Measurements from ENCODE around the gene MVB12A. TPM values are rescaled to one million over a fixed set of nuclear protein-coding genes. Genes with fewer than 3 reads are reported as not detected.

Gene MVB12A
- total and polyA plus RNA-seq, 2 donors (not counting 3 experiments of a cell fraction or from before 2014, with no cell fraction given), result 63.3 to 88.8 TPM

- Histone ChIP-seq H3K4me2 (ENCODE audit: insufficient read depth, low read length) (no peak overlapping the region), H3K9me3 (replicated peaks; ENCODE audit: control insufficient read depth, insufficient read depth, low read length) (no peaks in the 10 kb centered on the region), H3K79me2 (ENCODE audit: control insufficient read depth, insufficient read depth, low read length) (no peaks in the 10 kb centered on the region), H3K36me3 (ENCODE audit: control insufficient read depth in 2 of 2, extremely low read depth in 1 of 2, insufficient read depth in 2 of 2, low read length in 2 of 2) (no peaks in the 10 kb centered on the region), H3K27me3 (ENCODE audit: control insufficient read depth in 2 of 2, insufficient read depth in 2 of 2, low read length in 2 of 2) (peaks cover 23 to 25% of the 10 kb centered on the region in 2 experiments), H2AFZ (ENCODE audit: low read depth, low read length) (no peak overlapping the region), H3K27ac (ENCODE audit: insufficient read depth, low read depth, low read length) (no peak overlapping the region), H3K4me1 (ENCODE audit: control insufficient read depth, extremely low read depth, insufficient read depth, low read length) (no peaks in the 10 kb centered on the region), H4K20me1 (replicated peaks; ENCODE audit: control insufficient read depth, extremely low read depth, insufficient read depth, low read length) (no peaks in the 10 kb centered on the region), H3K4me3 (replicated peaks in 1 of 3; ENCODE audit: insufficient read depth in 1 of 3, low read depth in 1 of 3, low read length in 3 of 3) (no peak overlapping the region), H3K9me1 (replicated peaks; ENCODE audit: control insufficient read depth, extremely low read depth, insufficient read depth, low read length) (no peaks in the 10 kb centered on the region), H3K9ac (replicated peaks; ENCODE audit: extremely low read depth, insufficient read depth, low read length) (no peak overlapping the region)
- BruUV-seq (replicated peaks), result no TSS peak
- no peak for TF ChIP-seq JUN (IDR thresholded peaks at IDR 0.05; ENCODE audit: borderline replicate concordance, insufficient read depth, insufficient read length, low read depth)
- no peak for TF ChIP-seq EZH2 (IDR thresholded peaks at IDR 0.05; ENCODE audit: borderline replicate concordance, low read depth, low read length, severe bottlenecking)
- TF ChIP-seq GATA2 (IDR thresholded peaks at IDR 0.05; ENCODE audit: insufficient read depth, insufficient read length, low read depth, low read length), result no peak
- no peak for TF ChIP-seq MYC (IDR thresholded peaks at IDR 0.05; ENCODE audit: low read depth, low read length)
- TF ChIP-seq POLR2A (IDR thresholded peaks at IDR 0.05; ENCODE audit: low read depth, low read length), result no peak
- TF ChIP-seq, protein P1, sequence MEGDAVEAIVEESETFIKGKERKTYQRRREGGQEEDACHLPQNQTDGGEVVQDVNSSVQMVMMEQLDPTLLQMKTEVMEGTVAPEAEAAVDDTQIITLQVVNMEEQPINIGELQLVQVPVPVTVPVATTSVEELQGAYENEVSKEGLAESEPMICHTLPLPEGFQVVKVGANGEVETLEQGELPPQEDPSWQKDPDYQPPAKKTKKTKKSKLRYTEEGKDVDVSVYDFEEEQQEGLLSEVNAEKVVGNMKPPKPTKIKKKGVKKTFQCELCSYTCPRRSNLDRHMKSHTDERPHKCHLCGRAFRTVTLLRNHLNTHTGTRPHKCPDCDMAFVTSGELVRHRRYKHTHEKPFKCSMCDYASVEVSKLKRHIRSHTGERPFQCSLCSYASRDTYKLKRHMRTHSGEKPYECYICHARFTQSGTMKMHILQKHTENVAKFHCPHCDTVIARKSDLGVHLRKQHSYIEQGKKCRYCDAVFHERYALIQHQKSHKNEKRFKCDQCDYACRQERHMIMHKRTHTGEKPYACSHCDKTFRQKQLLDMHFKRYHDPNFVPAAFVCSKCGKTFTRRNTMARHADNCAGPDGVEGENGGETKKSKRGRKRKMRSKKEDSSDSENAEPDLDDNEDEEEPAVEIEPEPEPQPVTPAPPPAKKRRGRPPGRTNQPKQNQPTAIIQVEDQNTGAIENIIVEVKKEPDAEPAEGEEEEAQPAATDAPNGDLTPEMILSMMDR (IDR thresholded peaks at IDR 0.05; ENCODE audit: extremely low read depth in 1 of 2, insufficient read depth in 1 of 2, low read depth in 1 of 2, low read length in 2 of 2), result no peak
- TF ChIP-seq, protein P2, sequence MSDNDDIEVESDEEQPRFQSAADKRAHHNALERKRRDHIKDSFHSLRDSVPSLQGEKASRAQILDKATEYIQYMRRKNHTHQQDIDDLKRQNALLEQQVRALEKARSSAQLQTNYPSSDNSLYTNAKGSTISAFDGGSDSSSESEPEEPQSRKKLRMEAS (IDR thresholded peaks at IDR 0.05; ENCODE audit: insufficient read depth, insufficient read length), result no peak
- TF ChIP-seq FOS (IDR thresholded peaks at IDR 0.05; ENCODE audit: borderline replicate concordance, insufficient read depth, low read length), result no peak
- no peak for TF ChIP-seq POLR2AphosphoS5 (IDR thresholded peaks at IDR 0.05; ENCODE audit: insufficient read depth, low read depth, low read length)
- POLR2A ChIA-PET, result no interaction called here
- FAIRE-seq (no peak), DNase-seq (ENCODE audit: low read depth, low spot score) (no peak)
- intact Hi-C loops (cut with micrococcal nuclease) (no loop called here), dilution Hi-C loops (cut with MboI; ENCODE audit: extremely low pct_ligation_motif_present, low sequenced_read_pairs) (no loop called here)
- CTCF ChIA-PET, result interaction anchor here (1.0 kb wide), 1 partner anchor 18 kb away, joined by 3 read pairs; no protein-coding TSS in a partner anchor
These were observed 39.1 kb downstream of the MVB12A start for GRCh38 chr19:17458970-17459369.
